HG03280 (cell line): ENCODE measurements around the gene PRLH.
"Not testable (repeated sequence)": the region's sequence is repeated elsewhere in the genome, so short reads cannot be mapped to it uniquely, and the experiment has no call there.

ENCODE experiments used
- ATAC-seq: cut with Tn5 transposase; IDR thresholded peaks from one replicate; pipeline ENCODE4 v1.9.1; 2021; ENCODE audit warnings: mild to moderate bottlenecking, moderate library complexity; ENCODE audit not compliant: unreplicated experiment

Gene PRLH

GRCh38 chr2:237577956-237578870 is 11.8 kb downstream of the PRLH start:
- ATAC-seq = no peak

GRCh38 chr2:237581326-237581725 is 15.0 kb downstream of the PRLH start:
- ATAC-seq = no peak

- ATAC-seq = no peak
Measured at GRCh38 chr2:237581751-237582746, 15.7 kb downstream of the PRLH start.

- ATAC-seq = no peak
Measured at GRCh38 chr2:237583385-237584295, 17.3 kb downstream of the PRLH start.

GRCh38 chr2:237585590-237586221 is 19.3 kb downstream of the PRLH start:
- ATAC-seq = no peak

GRCh38 chr2:237588044-237588696 is 21.8 kb downstream of the PRLH start:
- ATAC-seq = no peak

GRCh38 chr2:237590272-237591140 is 24.1 kb downstream of the PRLH start, which contains the start of gene RAB17:
TSS of gene RAB17 (minus strand) at chr2:237590734. CDS start at chr2:237586154, 4,580 bp downstream.
- ATAC-seq = no peak

- ATAC-seq = no peak
Measured at GRCh38 chr2:237591141-237591881, 24.9 kb downstream of the PRLH start.

GRCh38 chr2:237592425-237592980 is 26.1 kb downstream of the PRLH start:
- ATAC-seq = no peak

- no peak for ATAC-seq
Measured at GRCh38 chr2:237593036-237593435, 26.7 kb downstream of the PRLH start.

GRCh38 chr2:237593596-237594320 is 27.4 kb downstream of the PRLH start:
- no peak for ATAC-seq

GRCh38 chr2:237594514-237594871 is 28.1 kb downstream of the PRLH start:
- no peak for ATAC-seq

- ATAC-seq = not testable (repeated sequence)
Measured at GRCh38 chr2:237595829-237596519, 29.6 kb downstream of the PRLH start.

- no peak for ATAC-seq
Measured at GRCh38 chr2:237596520-237597195, 30.3 kb downstream of the PRLH start.
